ENCODE data around the gene CHST9. TPM values are rescaled to one million over a fixed set of nuclear protein-coding genes. Genes with fewer than 3 reads are reported as not detected.
A peak's percentile ranks its signal among the peaks of the same experiment; 100 is the strongest.

The CHST9 gene
- total and polyA plus RNA-seq, 10 of the 15 experiments (the other 5 are each of a cell fraction or from before 2014, with no cell fraction given): 0.34 TPM; not detected in 9

GRCh38 chr18:27017901-27018500, 167.1 kb downstream of the CHST9 start (continued):
- TF ChIP-seq NRF1 (conservative IDR thresholded peaks at IDR 0.05; ENCODE audit: low read depth, low read length) (no peak), SMC3 (IDR thresholded peaks at IDR 0.05; ENCODE audit: borderline replicate concordance, low read length) (peak; percentile 73; the same call in 1 of the 2 replicates), ASH2L (IDR thresholded peaks at IDR 0.05; ENCODE audit: borderline replicate concordance, low read depth) (no peak)

- ATAC-seq: no peak
- Histone ChIP-seq H3K4me3 (no peak overlapping the region), H2AFZ (ENCODE audit: control insufficient read depth, low read depth, low read length) (no peak overlapping the region), H3K4me1 (ENCODE audit: control insufficient read depth, insufficient read depth, low read length) (no peaks in the 10 kb centered on the region), H4K20me1 (ENCODE audit: control insufficient read depth, insufficient read depth) (no peaks in the 10 kb centered on the region), H3K27ac (ENCODE audit: control insufficient read depth, insufficient read depth) (no peak overlapping the region), H3K27me3 (replicated peaks in 1 of 2; ENCODE audit: control insufficient read depth in 2 of 2, insufficient read depth in 2 of 2, low read length in 1 of 2) (no peaks in the 10 kb centered on the region), H3K79me2 (ENCODE audit: control insufficient read depth, insufficient read depth, low read length) (no peaks in the 10 kb centered on the region), H3K36me3 (ENCODE audit: control insufficient read depth in 2 of 2, insufficient read depth in 2 of 2, low read length in 1 of 2) (no peaks in the 10 kb centered on the region), H3K9ac (ENCODE audit: control insufficient read depth, insufficient read depth, low read length) (no peak overlapping the region), H3K9me3 (replicated peaks; ENCODE audit: control insufficient read depth, insufficient read depth, low read length) (no peaks in the 10 kb centered on the region), H3K4me2 (ENCODE audit: control insufficient read depth, insufficient read depth) (no peak overlapping the region)
- no peak for FAIRE-seq
- WGBS (ENCODE audit: insufficient coverage, insufficient replicate concordance, low lambda C conversion rate, missing lambda C conversion rate): 50% methylated on average over 1 of the region's 1 CpG
- ChIA-PET CTCF (interaction anchor here (1.3 kb wide), 1 partner anchor 210 kb away, joined by 3 read pairs; no protein-coding TSS in a partner anchor), SMC1A (ENCODE audit: uncharacterized antibody, unreplicated experiment) (no interaction called here), RAD21 (ENCODE audit: unreplicated experiment) (no interaction called here), POLR2A (no interaction called here)
- in situ Hi-C loops (cut with MboI) (no loop called here), intact Hi-C loops (cut with micrococcal nuclease; ENCODE audit: unreplicated experiment) (loop anchor here (5.0 kb wide), 1 partner anchor 282 kb away; no protein-coding TSS in a partner anchor)
- BruUV-seq (replicated peaks): no TSS peak
- no peak for DNase-seq (ENCODE audit: low read depth, low spot score)
- no peak for TF ChIP-seq CBX3 (IDR thresholded peaks at IDR 0.05; ENCODE audit: borderline replicate concordance, low read depth)
- TF ChIP-seq BMI1 (IDR thresholded peaks at IDR 0.05; ENCODE audit: borderline replicate concordance): no peak
- TF ChIP-seq ZBTB11 (CRISPR knock-in tag; IDR thresholded peaks at IDR 0.05): no peak
- TF ChIP-seq FOS (IDR thresholded peaks at IDR 0.05; ENCODE audit: borderline replicate concordance, extremely low read depth, insufficient read length): no peak
- TF ChIP-seq TARDBP (IDR thresholded peaks at IDR 0.05; ENCODE audit: borderline replicate concordance): no peak
- no peak for TF ChIP-seq USF2 (IDR thresholded peaks at IDR 0.05; ENCODE audit: borderline replicate concordance, low read depth, low read length)
- no peak for TF ChIP-seq HCFC1 (IDR thresholded peaks at IDR 0.05; ENCODE audit: low read length)
- TF ChIP-seq EP300 (IDR thresholded peaks at IDR 0.05; ENCODE audit: borderline replicate concordance in 1 of 2, control insufficient read depth in 1 of 2, low read depth in 2 of 2, low read length in 2 of 2): no peak
- TF ChIP-seq NR2C2 (IDR thresholded peaks at IDR 0.05; ENCODE audit: borderline replicate concordance, control insufficient read depth, insufficient read length, low read depth): no peak
- TF ChIP-seq KLF5 (IDR thresholded peaks at IDR 0.05; ENCODE audit: partially characterized antibody): no peak
- no peak for TF ChIP-seq NBN (IDR thresholded peaks at IDR 0.05)
- no peak for TF ChIP-seq GATAD2B (conservative IDR thresholded peaks at IDR 0.05; ENCODE audit: low read depth)
- TF ChIP-seq ESRRA (IDR thresholded peaks at IDR 0.05; ENCODE audit: low read length): no peak
- TF ChIP-seq POLR2AphosphoS5 (IDR thresholded peaks at IDR 0.05; ENCODE audit: low read length): no peak
- TF ChIP-seq ZNF217 (IDR thresholded peaks at IDR 0.05): no peak
- TF ChIP-seq EED (IDR thresholded peaks at IDR 0.05; ENCODE audit: low read depth): no peak
- no peak for TF ChIP-seq ATF7 (IDR thresholded peaks at IDR 0.05; ENCODE audit: low read depth)
Measured at GRCh38 chr18:27014841-27015240, 170.3 kb downstream of the CHST9 start.

Measured in GM12878 (cell line).